Retinal pigment epithelial cell (primary cell): ENCODE data around the gene OSGEP.
A peak's percentile ranks its signal among the peaks of the same experiment; 100 is the strongest.

Experiments used
- DNase-seq: peaks from one replicate; pipeline ENCODE4 v3.0.0-alpha.2; 2010; ENCODE audit warnings: low read depth
- H3K4me3 ChIP-seq: 2 replicates; pipeline ENCODE4 v1.5.1; 2011; ENCODE audit warnings: mild to moderate bottlenecking, low read length, control low read depth, moderate library complexity
- TF ChIP-seq, protein P1 (sequence below): conservative IDR thresholded peaks from 2 replicates; pipeline ENCODE4 v1.5.1; 2011; ENCODE audit warnings: low read depth, low read length, control low read depth, inconsistent platforms

The OSGEP gene

DNA sequence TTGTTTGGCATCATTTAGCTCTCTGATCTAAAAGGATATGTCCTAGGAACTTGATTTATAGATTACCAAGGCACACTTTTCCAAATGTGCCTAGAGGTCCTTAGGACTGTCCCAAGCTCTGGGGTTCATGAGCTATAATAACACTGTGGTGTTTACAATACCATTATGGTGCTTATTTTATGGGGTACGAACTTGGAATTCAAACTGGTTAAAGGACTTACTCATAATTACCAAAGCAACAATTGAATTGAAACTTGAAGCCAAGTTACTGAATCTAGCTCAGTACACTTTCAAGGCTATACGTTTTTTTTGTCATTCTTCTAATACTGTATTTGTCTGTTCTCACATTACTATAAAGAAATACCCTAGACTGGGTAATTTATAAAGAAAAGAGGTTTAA lies 31.7 kb downstream of the OSGEP start:
- no peak overlapping the region for H3K4me3 ChIP-seq
- no peak for DNase-seq
- TF ChIP-seq, protein P1, sequence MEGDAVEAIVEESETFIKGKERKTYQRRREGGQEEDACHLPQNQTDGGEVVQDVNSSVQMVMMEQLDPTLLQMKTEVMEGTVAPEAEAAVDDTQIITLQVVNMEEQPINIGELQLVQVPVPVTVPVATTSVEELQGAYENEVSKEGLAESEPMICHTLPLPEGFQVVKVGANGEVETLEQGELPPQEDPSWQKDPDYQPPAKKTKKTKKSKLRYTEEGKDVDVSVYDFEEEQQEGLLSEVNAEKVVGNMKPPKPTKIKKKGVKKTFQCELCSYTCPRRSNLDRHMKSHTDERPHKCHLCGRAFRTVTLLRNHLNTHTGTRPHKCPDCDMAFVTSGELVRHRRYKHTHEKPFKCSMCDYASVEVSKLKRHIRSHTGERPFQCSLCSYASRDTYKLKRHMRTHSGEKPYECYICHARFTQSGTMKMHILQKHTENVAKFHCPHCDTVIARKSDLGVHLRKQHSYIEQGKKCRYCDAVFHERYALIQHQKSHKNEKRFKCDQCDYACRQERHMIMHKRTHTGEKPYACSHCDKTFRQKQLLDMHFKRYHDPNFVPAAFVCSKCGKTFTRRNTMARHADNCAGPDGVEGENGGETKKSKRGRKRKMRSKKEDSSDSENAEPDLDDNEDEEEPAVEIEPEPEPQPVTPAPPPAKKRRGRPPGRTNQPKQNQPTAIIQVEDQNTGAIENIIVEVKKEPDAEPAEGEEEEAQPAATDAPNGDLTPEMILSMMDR: no peak

- TF ChIP-seq, protein P1: no peak
- no peak overlapping the region for H3K4me3 ChIP-seq
- no peak for DNase-seq
Measured at GRCh38 chr14:20421267-20421666, 33.3 kb downstream of the OSGEP start.

DNA sequence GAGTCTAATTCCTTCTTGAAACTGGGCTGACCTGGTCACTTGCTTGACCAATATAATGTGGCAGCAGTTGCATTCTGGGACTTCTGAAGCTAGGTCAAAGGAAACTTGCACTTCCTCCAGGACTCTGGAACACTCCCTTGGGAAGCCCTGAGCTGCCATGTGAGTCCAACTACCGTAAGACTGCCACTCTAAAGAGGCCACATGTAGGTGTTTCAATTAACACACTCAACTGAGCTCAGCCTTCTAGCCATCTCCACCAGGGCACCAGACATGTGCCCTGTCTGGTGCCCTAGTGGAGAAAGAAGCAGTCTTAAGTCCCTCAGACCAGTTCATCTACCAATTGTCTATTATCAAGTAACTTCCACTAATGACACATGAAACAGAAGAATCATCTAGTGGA lies 35.2 kb downstream of the OSGEP start:
- DNase-seq: no peak
- no peak overlapping the region for H3K4me3 ChIP-seq
- TF ChIP-seq, protein P1: no peak

DNA sequence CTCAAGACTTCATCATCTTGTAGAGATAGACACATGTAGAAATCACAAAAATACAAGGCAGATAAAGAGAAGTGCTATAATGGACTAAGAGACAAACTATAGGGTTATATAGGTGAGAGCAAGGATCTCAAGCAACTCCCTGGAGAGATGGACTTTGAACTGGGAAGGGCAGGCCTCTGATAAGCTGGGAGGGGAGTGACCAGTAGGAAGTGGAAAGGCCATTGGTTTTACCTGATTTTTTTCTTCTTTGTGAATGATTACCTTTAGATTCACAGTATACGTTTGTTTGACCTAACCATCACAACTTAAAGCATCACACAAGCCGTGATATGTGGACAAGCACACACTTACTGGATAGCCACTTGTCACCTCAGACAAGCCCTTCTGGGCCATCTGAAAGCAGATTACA lies 36.1 kb downstream of the OSGEP start:
- no peak overlapping the region for H3K4me3 ChIP-seq
- DNase-seq: no peak
- TF ChIP-seq, protein P1: no peak

DNA sequence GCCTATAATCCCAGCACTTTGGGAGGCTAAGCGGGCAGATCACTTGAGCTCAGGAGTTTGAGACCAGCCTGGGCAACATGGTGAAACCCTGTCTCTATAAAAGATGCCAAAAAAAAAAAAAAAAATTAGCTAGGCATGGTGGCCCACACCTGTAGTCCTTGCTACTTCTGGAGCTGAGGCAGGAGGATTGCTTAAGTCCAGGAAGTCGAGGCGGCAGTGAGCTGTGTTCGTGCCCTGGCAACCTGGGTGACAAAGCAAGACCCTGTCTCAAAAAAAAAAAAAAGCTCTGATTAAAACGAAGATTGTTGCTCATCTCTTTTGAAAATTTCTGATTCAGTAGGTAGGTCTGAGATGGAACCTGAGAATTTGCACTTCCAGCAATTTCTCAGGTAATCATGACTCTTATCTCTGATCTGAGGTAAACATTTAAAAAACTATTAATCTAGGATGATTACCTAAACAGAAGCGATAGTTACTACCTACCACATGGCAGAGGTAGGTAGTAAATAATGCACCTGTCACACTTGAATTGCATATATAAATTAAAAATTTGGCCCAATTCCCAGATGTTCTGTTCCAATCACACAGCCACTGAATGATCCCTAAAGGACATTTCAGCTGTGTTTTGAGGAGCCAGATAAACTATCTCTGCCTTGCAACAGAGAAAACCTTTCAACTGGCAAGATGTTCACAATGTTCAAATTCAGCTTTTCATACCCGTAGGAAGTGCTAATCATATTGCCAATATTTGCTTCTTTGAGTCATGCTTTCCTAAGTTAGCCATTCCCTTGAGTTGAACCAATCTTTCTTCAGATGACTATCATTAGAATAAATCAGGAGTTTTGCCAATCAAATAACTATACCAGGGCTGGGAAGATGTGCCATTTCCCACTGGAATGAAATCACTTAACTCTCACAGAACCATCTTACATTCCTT lies 37.1 kb downstream of the OSGEP start:
- no peak overlapping the region for H3K4me3 ChIP-seq
- TF ChIP-seq, protein P1: no peak
- DNase-seq: no peak

GRCh38 chr14:20416223-20416622 lies 38.4 kb downstream of the OSGEP start:
- TF ChIP-seq, protein P1: no peak
- no peak overlapping the region for H3K4me3 ChIP-seq
- DNase-seq: no peak

DNA sequence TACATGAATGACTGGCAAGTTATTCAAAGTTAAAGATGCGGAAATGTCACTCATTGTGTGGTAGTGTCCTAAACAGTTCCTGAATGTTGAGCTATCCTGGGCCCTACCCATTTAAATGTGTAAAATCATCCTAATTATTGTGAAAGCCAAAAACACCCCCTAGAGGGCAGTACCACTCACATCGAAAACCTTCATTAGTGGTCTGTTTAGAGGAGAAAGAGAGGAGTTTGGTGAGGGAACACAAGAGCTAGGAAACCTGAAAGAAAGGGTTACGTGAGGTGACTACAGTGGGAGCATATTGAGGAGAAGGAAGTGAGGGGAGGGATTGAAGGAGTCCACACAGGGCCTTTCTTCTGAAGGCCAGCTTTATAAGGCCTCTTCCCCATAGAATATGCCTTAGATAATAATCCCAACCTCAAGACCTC lies 38.8 kb downstream of the OSGEP start:
- TF ChIP-seq, protein P1: peak; percentile 75
- DNase-seq: no peak
- H3K4me3 ChIP-seq: no peak overlapping the region
